HG03565 (cell line): ENCODE results near the gene GPR135.

Source experiments
- ATAC-seq: cut with Tn5 transposase; IDR thresholded peaks from one replicate; pipeline ENCODE4 v1.9.1; 2021; ENCODE audit warnings: mild to moderate bottlenecking, moderate library complexity; ENCODE audit not compliant: unreplicated experiment

GPR135 gene

GRCh38 chr14:59465316-59466135 is at the start of gene GPR135:
GPR135 (minus strand) TSS chr14:59465380; CDS start chr14:59465226, 154 bp downstream.
- peak; percentile 27 for ATAC-seq

- ATAC-seq = no peak
Observed at GRCh38 chr14:59511916-59512575, 46.9 kb upstream of the GPR135 start.

- no peak for ATAC-seq
Observed at GRCh38 chr14:59510966-59511365, 45.8 kb upstream of the GPR135 start.

- no peak for ATAC-seq
Observed at GRCh38 chr14:59510001-59510400, 44.8 kb upstream of the GPR135 start.

GRCh38 chr14:59509101-59509500 is 43.9 kb upstream of the GPR135 start:
- ATAC-seq = no peak

- ATAC-seq = no peak
Observed at GRCh38 chr14:59507752-59508103, 42.5 kb upstream of the GPR135 start.

- ATAC-seq = peak; percentile 86
Observed at GRCh38 chr14:59507063-59507751, 42.0 kb upstream of the GPR135 start.

GRCh38 chr14:59503256-59503655 is 38.1 kb upstream of the GPR135 start:
- no peak for ATAC-seq

GRCh38 chr14:59500732-59501131 is 35.6 kb upstream of the GPR135 start:
- ATAC-seq = no peak

- no peak for ATAC-seq
Observed at GRCh38 chr14:59492384-59492783, 27.2 kb upstream of the GPR135 start.

GRCh38 chr14:59490756-59491155 is 25.6 kb upstream of the GPR135 start:
- no peak for ATAC-seq

- peak; percentile 24 for ATAC-seq
Observed at GRCh38 chr14:59484639-59485175, 19.5 kb upstream of the GPR135 start.

- peak; percentile 73 for ATAC-seq
Observed at GRCh38 chr14:59483819-59484638, 18.8 kb upstream of the GPR135 start, which contains the start of the genes JKAMP and L3HYPDH. JKAMP (plus strand) TSS chr14:59484517; CDS start chr14:59484590, 73 bp downstream. L3HYPDH (minus strand) TSS chr14:59484408; CDS start chr14:59484316, 92 bp downstream.

GRCh38 chr14:59483363-59483762 is 18.2 kb upstream of the GPR135 start:
- no peak for ATAC-seq

- ATAC-seq = no peak
Observed at GRCh38 chr14:59482541-59483331, 17.6 kb upstream of the GPR135 start.

GRCh38 chr14:59481871-59482540 is 16.8 kb upstream of the GPR135 start:
- ATAC-seq = no peak

GRCh38 chr14:59481407-59481806 is 16.2 kb upstream of the GPR135 start:
- no peak for ATAC-seq

- ATAC-seq = no peak
Observed at GRCh38 chr14:59480166-59480565, 15.0 kb upstream of the GPR135 start.

GRCh38 chr14:59478540-59478939 is 13.4 kb upstream of the GPR135 start:
- ATAC-seq = no peak
